Gastrocnemius medialis (tissue), 4 donors: Measurements from ENCODE around the gene POC1A. TPM values are rescaled to one million over a fixed set of nuclear protein-coding genes. Genes with fewer than 3 reads are reported as not detected.

Source experiments
- ATAC-seq, 2 donors: fragments of 150-250 bp; one replicate each; pipeline ENCODE4 v1.9.1; 2016
- DNase-seq, 2 donors: peaks; one replicate each; pipeline ENCODE4 v3.0.0-alpha.2; 2019
- H3K27ac ChIP-seq, 4 donors: fragments of 200-600 bp; sonication (generic); 1 replicate in 1 of 4; 2 replicates in 3 of 4; pipeline ENCODE4 v1.5.1; 2016 to 2018; ENCODE audit warnings: mild to moderate bottlenecking in 2 of 4, moderate library complexity in 1 of 4
- H3K27me3 ChIP-seq, 3 donors: fragments of 200-600 bp; sonication (generic) in 2 of 3; 1 replicate in 1 of 3; 2 replicates in 2 of 3; pipeline versions ENCODE4 v1.5.1 to v1.6.0; 2016 to 2019; ENCODE audit warnings: mild to moderate bottlenecking in 1 of 3, moderate library complexity in 1 of 3
- H3K36me3 ChIP-seq, 2 donors: fragments of 200-600 bp; sonication (generic) in 1 of 2; one replicate each; pipeline ENCODE4 v1.5.1; 2017 to 2018
- H3K4me1 ChIP-seq, 2 donors: fragments of 200-600 bp; sonication (generic) in 1 of 2; one replicate each; pipeline ENCODE4 v1.5.1; 2016 to 2017; ENCODE audit warnings: mild to moderate bottlenecking in 2 of 2
- H3K4me3 ChIP-seq, 4 donors: fragments of 200-600 bp; sonication (generic) in 3 of 4; 1 replicate in 1 of 4; 2 replicates in 3 of 4; pipeline ENCODE4 v1.5.1; 2016 to 2019; ENCODE audit warnings: mild to moderate bottlenecking in 2 of 4
- H3K9me3 ChIP-seq, 3 donors: fragments of 200-600 bp; sonication (generic) in 2 of 3; 1 replicate in 1 of 3; 2 replicates in 2 of 3; pipeline ENCODE4 v1.5.1; 2016 to 2019
- CTCF ChIP-seq, 5 experiments: fragments of 450-650 bp in 3 of 5; fragments of 200-600 bp in 2 of 5; sonication (generic) in 2 of 5; IDR thresholded peaks in 4 of 5; conservative IDR thresholded peaks in 1 of 5; 1 replicate in 4 of 5; 2 replicates in 1 of 5; pipeline ENCODE4 v1.5.1; 2016 to 2019; ENCODE audit warnings: antibody characterized with exemption in 5 of 5, mild to moderate bottlenecking in 3 of 5, moderate library complexity in 3 of 5
- POLR2A ChIP-seq, 2 donors: fragments of 450-650 bp; IDR thresholded peaks; one replicate each; pipeline ENCODE4 v1.6.1; 2017; ENCODE audit warnings: antibody characterized with exemption in 2 of 2, mild to moderate bottlenecking in 2 of 2, moderate library complexity in 2 of 2
- in situ Hi-C, 4 donors: fragments of 200-750 bp; cut with MboI; loops; one replicate each; pipeline versions ENCODE4 v1.15.0 to v1.8.0; 2017; ENCODE audit warnings: low sequenced_read_pairs in 4 of 4
- intact Hi-C: fragments of 100-400 bp; cut with DNase I; formaldehyde crosslinking; loops from one replicate; pipeline ENCODE4 v1.15.1; 2023; ENCODE audit warnings: low total_unique reads
- total RNA-seq, 4 donors: library from RNA; depleted of rRNA; stranded (reverse); fragments of >200 nt; gene quantifications; one replicate each; pipeline versions ENCODE4 v1.1.0 to v1.2.3, GENCODE V29; 2016

Gene POC1A
- total RNA-seq, 4 donors from 2014 or later = 0.51 to 3.2 (median 0.81) TPM

- H3K4me3 ChIP-seq = no peak overlapping the region
- intact Hi-C loops = loop anchor here (5.0 kb wide), 1 partner anchor 75 kb away; the partner anchor contains the start of gene RPL29
- peaks cover 19 to 26% of the 10 kb centered on the region in 2 donors for H3K4me1 ChIP-seq
- H3K9me3 ChIP-seq = no peaks in the 10 kb centered on the region
- H3K27me3 ChIP-seq = no peaks in the 10 kb centered on the region
- in situ Hi-C loops = no loop called here
- TF ChIP-seq POLR2A (IDR thresholded peaks at IDR 0.05) (no peak), CTCF (IDR thresholded peaks at IDR 0.05 in 4 of 5, conservative IDR thresholded peaks at IDR 0.05 in 1 of 5) (no peak)
- no peaks in the 10 kb centered on the region for H3K36me3 ChIP-seq
- ATAC-seq (no peak), DNase-seq (no peak)
- H3K27ac ChIP-seq = no peak overlapping the region
These were observed 81.8 kb downstream of the POC1A start for GRCh38 chr3:52072471-52072870.

- no peak for DNase-seq
- H3K4me1 ChIP-seq = peaks cover 19 to 26% of the 10 kb centered on the region in 2 donors
- no peak for TF ChIP-seq POLR2A (IDR thresholded peaks at IDR 0.05)
- TF ChIP-seq CTCF (IDR thresholded peaks at IDR 0.05 in 4 of 5, conservative IDR thresholded peaks at IDR 0.05 in 1 of 5) = no peak
- ATAC-seq = no peak
- no peaks in the 10 kb centered on the region for H3K9me3 ChIP-seq
- H3K4me3 ChIP-seq = no peak overlapping the region
- H3K27ac ChIP-seq = peak overlapping the region in 3 of 4 donors; percentile 84 to 99 (median 90)
- no peaks in the 10 kb centered on the region for H3K36me3 ChIP-seq
- in situ Hi-C loops = no loop called here
- intact Hi-C loops = loop anchor here (5.0 kb wide), 1 partner anchor 75 kb away; the partner anchor contains the start of gene RPL29
- H3K27me3 ChIP-seq = no peaks in the 10 kb centered on the region
These were observed 82.2 kb downstream of the POC1A start for GRCh38 chr3:52072020-52072419.

GRCh38 chr3:52070724-52071621, 83.2 kb downstream of the POC1A start:
- DNase-seq (peak; percentile 72 to 90), ATAC-seq (peak; percentile 98)
- Histone ChIP-seq H3K36me3 (no peaks in the 10 kb centered on the region), H3K4me3 (peak overlapping the region in 1 of 4 donors; percentile 19), H3K27me3 (no peaks in the 10 kb centered on the region), H3K4me1 (peaks cover 19 to 27% of the 10 kb centered on the region in 2 donors), H3K27ac (peak overlapping the region; percentile 84 to 99 (median 92)), H3K9me3 (no peaks in the 10 kb centered on the region)
- intact Hi-C loops (loop anchor here (1.0 to 5.0 kb wide), 3 partner anchors 14 to 74 kb away; partner anchors contain the start of gene RPL29), in situ Hi-C loops (no loop called here)
- TF ChIP-seq CTCF (IDR thresholded peaks at IDR 0.05 in 4 of 5, conservative IDR thresholded peaks at IDR 0.05 in 1 of 5) (peak in 3 of 5 experiments; percentile 14 to 29 (median 25)), POLR2A (IDR thresholded peaks at IDR 0.05) (peak; percentile 57)

GRCh38 chr3:52069855-52070254, 84.4 kb downstream of the POC1A start:
- in situ Hi-C loops = no loop called here
- peaks cover 19 to 31% of the 10 kb centered on the region in 2 donors for H3K4me1 ChIP-seq

More at GRCh38 chr3:52069855-52070254, 84.4 kb downstream of the POC1A start:
- no peak for ATAC-seq
- intact Hi-C loops = loop anchor here (1.0 to 5.0 kb wide), 3 partner anchors 13 to 73 kb away; partner anchors contain the start of gene RPL29
- Histone ChIP-seq H3K9me3 (no peaks in the 10 kb centered on the region), H3K27ac (peak overlapping the region; percentile 84 to 99 (median 92)), H3K4me3 (no peak overlapping the region), H3K36me3 (no peaks in the 10 kb centered on the region), H3K27me3 (no peaks in the 10 kb centered on the region)
- DNase-seq = no peak
- no peak for TF ChIP-seq POLR2A (IDR thresholded peaks at IDR 0.05)
- no peak for TF ChIP-seq CTCF (IDR thresholded peaks at IDR 0.05 in 4 of 5, conservative IDR thresholded peaks at IDR 0.05 in 1 of 5)
